ENCODE results near the gene TEX2.

GRCh38 chr17:64212122-64212521 is 50.9 kb downstream of the TEX2 start:
- TF ChIP-seq TAF7 (tag; IDR thresholded peaks at IDR 0.05) (no peak), ARNT (IDR thresholded peaks at IDR 0.05) (no peak), EZH2 (IDR thresholded peaks at IDR 0.05; ENCODE audit: borderline replicate concordance, low read depth, low read length) (no peak), CTCF (IDR thresholded peaks at IDR 0.05 in 2 of 3, conservative IDR thresholded peaks at IDR 0.05 in 1 of 3; ENCODE audit: insufficient read depth in 2 of 3, low read depth in 1 of 3, low read length in 3 of 3) (no peak), HMG20B (CRISPR knock-in tag; IDR thresholded peaks at IDR 0.05) (no peak), CBFB (CRISPR knock-in tag; IDR thresholded peaks at IDR 0.05) (no peak), ZNF512 (tag; IDR thresholded peaks at IDR 0.05) (no peak), ZNF274 (IDR thresholded peaks at IDR 0.05; ENCODE audit: borderline replicate concordance, low read depth, low read length) (no peak), NR2C2 (CRISPR knock-in tag; IDR thresholded peaks at IDR 0.05) (no peak), NR2C2 (tag; IDR thresholded peaks at IDR 0.05) (no peak), E4F1 (CRISPR knock-in tag; IDR thresholded peaks at IDR 0.05; ENCODE audit: borderline replicate concordance) (no peak), TEAD4 (IDR thresholded peaks at IDR 0.05; ENCODE audit: low read length) (no peak), TEAD4 (CRISPR knock-in tag; IDR thresholded peaks at IDR 0.05; ENCODE audit: borderline replicate concordance) (no peak)
